GM18502 (cell line): ENCODE measurements around the gene HDDC3.

ENCODE experiments used
- ATAC-seq: cut with Tn5 transposase; IDR thresholded peaks from one replicate; pipeline ENCODE4 v1.9.1; 2021; ENCODE audit warnings: mild to moderate bottlenecking; ENCODE audit not compliant: unreplicated experiment, poor library complexity

The HDDC3 gene

GRCh38 chr15:90931828-90932659 lies at the start of gene HDDC3:
HDDC3 (minus strand) TSS chr15:90932549; CDS start chr15:90932540, 9 bp downstream.
- ATAC-seq, result peak; percentile 52

- peak; percentile 52 for ATAC-seq
Measured at GRCh38 chr15:90982135-90982534, 49.8 kb upstream of the HDDC3 start.

GRCh38 chr15:90981681-90982080 lies 49.3 kb upstream of the HDDC3 start:
- peak; percentile 83 for ATAC-seq

- no peak for ATAC-seq
Measured at GRCh38 chr15:90979582-90979981, 47.2 kb upstream of the HDDC3 start.

- no peak for ATAC-seq
Measured at GRCh38 chr15:90974216-90974615, 41.9 kb upstream of the HDDC3 start.

GRCh38 chr15:90972133-90972532 lies 39.8 kb upstream of the HDDC3 start:
- no peak for ATAC-seq

GRCh38 chr15:90970274-90970673 lies 37.9 kb upstream of the HDDC3 start:
- no peak for ATAC-seq

- ATAC-seq, result no peak
Measured at GRCh38 chr15:90968434-90968833, 36.1 kb upstream of the HDDC3 start.

GRCh38 chr15:90967206-90967605 lies 34.9 kb upstream of the HDDC3 start:
- no peak for ATAC-seq

GRCh38 chr15:90966262-90966661 lies 33.9 kb upstream of the HDDC3 start:
- ATAC-seq, result no peak

- ATAC-seq, result no peak
Measured at GRCh38 chr15:90962021-90962420, 29.7 kb upstream of the HDDC3 start.

- ATAC-seq, result no peak
Measured at GRCh38 chr15:90960298-90961091, 28.1 kb upstream of the HDDC3 start.

- no peak for ATAC-seq
Measured at GRCh38 chr15:90959894-90960293, 27.5 kb upstream of the HDDC3 start.

GRCh38 chr15:90959028-90959595 lies 26.8 kb upstream of the HDDC3 start:
- ATAC-seq, result no peak

GRCh38 chr15:90957791-90958190 lies 25.4 kb upstream of the HDDC3 start:
- ATAC-seq, result no peak

GRCh38 chr15:90957031-90957790 lies 24.9 kb upstream of the HDDC3 start:
- ATAC-seq, result no peak

- no peak for ATAC-seq
Measured at GRCh38 chr15:90956274-90957030, 24.1 kb upstream of the HDDC3 start.

- no peak for ATAC-seq
Measured at GRCh38 chr15:90955624-90956273, 23.4 kb upstream of the HDDC3 start.
